ENCODE data around the gene NMT1.

NMT1 gene

GRCh38 chr17:45060797-45061605 lies at the start of gene NMT1:
TSS of gene NMT1 (plus strand) at chr17:45061317. CDS start at chr17:45061330, 13 bp downstream.
- peak; percentile 99 for DNase-seq

- DNase-seq: no peak
Observed at GRCh38 chr17:45011767-45012166, 49.4 kb upstream of the NMT1 start.

- DNase-seq: peak; percentile 78 to 87
Observed at GRCh38 chr17:45013021-45013997, 47.8 kb upstream of the NMT1 start.

- peak in 1 of 2 experiments; percentile 34 for DNase-seq
Observed at GRCh38 chr17:45016237-45016636, 44.9 kb upstream of the NMT1 start.

GRCh38 chr17:45016823-45017222 lies 44.3 kb upstream of the NMT1 start:
- DNase-seq: no peak

- no peak for DNase-seq
Observed at GRCh38 chr17:45018514-45018847, 42.6 kb upstream of the NMT1 start.

GRCh38 chr17:45018848-45019711 lies 42.0 kb upstream of the NMT1 start:
- DNase-seq: peak in 1 of 2 experiments; percentile 25

GRCh38 chr17:45020354-45021138 lies 40.6 kb upstream of the NMT1 start:
- peak in 1 of 2 experiments; percentile 14 for DNase-seq

GRCh38 chr17:45021607-45022287 lies 39.4 kb upstream of the NMT1 start:
- DNase-seq: peak in 1 of 2 experiments; percentile 65

- DNase-seq: peak; percentile 32 to 38
Observed at GRCh38 chr17:45022288-45022648, 38.8 kb upstream of the NMT1 start.

- DNase-seq: peak; percentile 57 to 79
Observed at GRCh38 chr17:45022655-45023339, 38.3 kb upstream of the NMT1 start.

GRCh38 chr17:45029096-45029495 lies 32.0 kb upstream of the NMT1 start:
- DNase-seq: no peak

GRCh38 chr17:45029758-45030423 lies 31.2 kb upstream of the NMT1 start:
- no peak for DNase-seq

- no peak for DNase-seq
Observed at GRCh38 chr17:45030733-45031132, 30.4 kb upstream of the NMT1 start.

- no peak for DNase-seq
Observed at GRCh38 chr17:45031231-45032173, 29.6 kb upstream of the NMT1 start.

- no peak for DNase-seq
Observed at GRCh38 chr17:45032174-45032541, 29.0 kb upstream of the NMT1 start.

- DNase-seq: no peak
Observed at GRCh38 chr17:45034599-45034998, 26.5 kb upstream of the NMT1 start.

- DNase-seq: no peak
Observed at GRCh38 chr17:45035848-45036247, 25.3 kb upstream of the NMT1 start.

- DNase-seq: no peak
Observed at GRCh38 chr17:45036691-45037090, 24.4 kb upstream of the NMT1 start.

Data from NCI-H446 (cell line).